HG02759 (cell line): ENCODE data around the gene SLC11A1.

Experiments
- ATAC-seq: cut with Tn5 transposase; IDR thresholded peaks from one replicate; pipeline ENCODE4 v1.9.1; 2021; ENCODE audit warnings: mild to moderate bottlenecking, moderate library complexity; ENCODE audit not compliant: unreplicated experiment

SLC11A1 gene

GRCh38 chr2:218403810-218404209 is 21.7 kb downstream of the SLC11A1 start:
- ATAC-seq: no peak

GRCh38 chr2:218404351-218405085 is 22.4 kb downstream of the SLC11A1 start:
- no peak for ATAC-seq

GRCh38 chr2:218405086-218405745 is 23.1 kb downstream of the SLC11A1 start:
- no peak for ATAC-seq

- ATAC-seq: peak; percentile 23
These were observed 23.7 kb downstream of the SLC11A1 start for GRCh38 chr2:218405746-218406208.

- peak; percentile 86 for ATAC-seq
These were observed 24.3 kb downstream of the SLC11A1 start for GRCh38 chr2:218406209-218406948.

GRCh38 chr2:218406949-218407618 is 25.0 kb downstream of the SLC11A1 start:
- no peak for ATAC-seq

GRCh38 chr2:218407717-218408116 is 25.6 kb downstream of the SLC11A1 start:
- no peak for ATAC-seq

- ATAC-seq: no peak
These were observed 36.2 kb downstream of the SLC11A1 start for GRCh38 chr2:218418321-218418716.

GRCh38 chr2:218418717-218419458 is 36.8 kb downstream of the SLC11A1 start, which contains the start of gene VIL1:
Gene VIL1, plus strand, starts transcription at chr2:218419123. Its CDS starts 4,656 bp downstream, at chr2:218423779.
- ATAC-seq: no peak

- ATAC-seq: no peak
These were observed 37.6 kb downstream of the SLC11A1 start for GRCh38 chr2:218419630-218420216.

GRCh38 chr2:218421027-218421426 is 39.0 kb downstream of the SLC11A1 start:
- ATAC-seq: no peak

- ATAC-seq: no peak
These were observed 40.5 kb downstream of the SLC11A1 start for GRCh38 chr2:218422403-218423086.

- no peak for ATAC-seq
These were observed 41.5 kb downstream of the SLC11A1 start for GRCh38 chr2:218423584-218423983.

GRCh38 chr2:218425531-218425930 is 43.5 kb downstream of the SLC11A1 start:
- no peak for ATAC-seq

GRCh38 chr2:218427741-218428140 is 45.7 kb downstream of the SLC11A1 start:
- ATAC-seq: no peak

GRCh38 chr2:218428846-218429558 is 46.9 kb downstream of the SLC11A1 start:
- ATAC-seq: no peak

- no peak for ATAC-seq
These were observed 48.0 kb downstream of the SLC11A1 start for GRCh38 chr2:218429911-218430692.

GRCh38 chr2:218430721-218431120 is 48.6 kb downstream of the SLC11A1 start:
- no peak for ATAC-seq
